ENCODE data around the gene PCDHB15.
"Not testable (repeated sequence)": the region's sequence is repeated elsewhere in the genome, so short reads cannot be mapped to it uniquely, and the experiment has no call there.

Gene PCDHB15

GRCh38 chr5:141245250-141245717 is at the start of gene PCDHB15:
PCDHB15 (plus strand) TSS chr5:141245395; CDS start chr5:141245579, 184 bp downstream.
- peak; percentile 20 for TF ChIP-seq CTCF (IDR thresholded peaks at IDR 0.05; ENCODE audit: extremely low read depth, insufficient read depth, missing control alignments)
- no peak for DNase-seq (ENCODE audit: low spot score)
- in situ Hi-C loops (cut with MboI; ENCODE audit: low pct_unique_long_range_greater_than_20kb, low sequenced_read_pairs, unreplicated experiment): no loop called here

- no peak for TF ChIP-seq CTCF (IDR thresholded peaks at IDR 0.05; ENCODE audit: extremely low read depth, insufficient read depth, missing control alignments)
- DNase-seq (ENCODE audit: low spot score): no peak
- in situ Hi-C loops (cut with MboI; ENCODE audit: low pct_unique_long_range_greater_than_20kb, low sequenced_read_pairs, unreplicated experiment): no loop called here
Measured at GRCh38 chr5:141196363-141196762, 48.8 kb upstream of the PCDHB15 start.

GRCh38 chr5:141199359-141200235 is 45.6 kb upstream of the PCDHB15 start, which contains the start of gene PCDHB11:
PCDHB11 (plus strand) TSS chr5:141199627; CDS start chr5:141199775, 148 bp downstream.
- no peak for DNase-seq (ENCODE audit: low spot score)
- TF ChIP-seq CTCF (IDR thresholded peaks at IDR 0.05; ENCODE audit: extremely low read depth, insufficient read depth, missing control alignments): no peak
- in situ Hi-C loops (cut with MboI; ENCODE audit: low pct_unique_long_range_greater_than_20kb, low sequenced_read_pairs, unreplicated experiment): no loop called here

GRCh38 chr5:141201126-141201525 is 44.1 kb upstream of the PCDHB15 start:
- in situ Hi-C loops (cut with MboI; ENCODE audit: low pct_unique_long_range_greater_than_20kb, low sequenced_read_pairs, unreplicated experiment); DNase-seq (ENCODE audit: low spot score): not testable (repeated sequence)

GRCh38 chr5:141201646-141202045 is 43.5 kb upstream of the PCDHB15 start:
- DNase-seq (ENCODE audit: low spot score); in situ Hi-C loops (cut with MboI; ENCODE audit: low pct_unique_long_range_greater_than_20kb, low sequenced_read_pairs, unreplicated experiment): not testable (repeated sequence)

GRCh38 chr5:141208478-141208877 is 36.7 kb upstream of the PCDHB15 start, which contains the start of gene PCDHB12:
PCDHB12 (plus strand) TSS chr5:141208719; CDS start chr5:141208908, 189 bp downstream.
- peak; percentile 9 for TF ChIP-seq CTCF (IDR thresholded peaks at IDR 0.05; ENCODE audit: extremely low read depth, insufficient read depth, missing control alignments)
- no peak for DNase-seq (ENCODE audit: low spot score)
- in situ Hi-C loops (cut with MboI; ENCODE audit: low pct_unique_long_range_greater_than_20kb, low sequenced_read_pairs, unreplicated experiment): no loop called here

- in situ Hi-C loops (cut with MboI; ENCODE audit: low pct_unique_long_range_greater_than_20kb, low sequenced_read_pairs, unreplicated experiment); DNase-seq (ENCODE audit: low spot score): not testable (repeated sequence)
Measured at GRCh38 chr5:141210281-141210680, 34.9 kb upstream of the PCDHB15 start.

GRCh38 chr5:141210849-141211248 is 34.3 kb upstream of the PCDHB15 start:
- in situ Hi-C loops (cut with MboI; ENCODE audit: low pct_unique_long_range_greater_than_20kb, low sequenced_read_pairs, unreplicated experiment); DNase-seq (ENCODE audit: low spot score): not testable (repeated sequence)

- in situ Hi-C loops (cut with MboI; ENCODE audit: low pct_unique_long_range_greater_than_20kb, low sequenced_read_pairs, unreplicated experiment); DNase-seq (ENCODE audit: low spot score): not testable (repeated sequence)
Measured at GRCh38 chr5:141213656-141214339, 31.4 kb upstream of the PCDHB15 start, which contains the start of gene PCDHB13. PCDHB13 (plus strand) TSS chr5:141213919; CDS start chr5:141214124, 205 bp downstream.

GRCh38 chr5:141214583-141214982 is 30.6 kb upstream of the PCDHB15 start:
- in situ Hi-C loops (cut with MboI; ENCODE audit: low pct_unique_long_range_greater_than_20kb, low sequenced_read_pairs, unreplicated experiment); DNase-seq (ENCODE audit: low spot score): not testable (repeated sequence)

GRCh38 chr5:141215504-141215903 is 29.7 kb upstream of the PCDHB15 start:
- DNase-seq (ENCODE audit: low spot score); in situ Hi-C loops (cut with MboI; ENCODE audit: low pct_unique_long_range_greater_than_20kb, low sequenced_read_pairs, unreplicated experiment): not testable (repeated sequence)

GRCh38 chr5:141216035-141216434 is 29.2 kb upstream of the PCDHB15 start:
- DNase-seq (ENCODE audit: low spot score); in situ Hi-C loops (cut with MboI; ENCODE audit: low pct_unique_long_range_greater_than_20kb, low sequenced_read_pairs, unreplicated experiment): not testable (repeated sequence)
